ENCODE data around the gene CHST7.

Gene CHST7

DNA sequence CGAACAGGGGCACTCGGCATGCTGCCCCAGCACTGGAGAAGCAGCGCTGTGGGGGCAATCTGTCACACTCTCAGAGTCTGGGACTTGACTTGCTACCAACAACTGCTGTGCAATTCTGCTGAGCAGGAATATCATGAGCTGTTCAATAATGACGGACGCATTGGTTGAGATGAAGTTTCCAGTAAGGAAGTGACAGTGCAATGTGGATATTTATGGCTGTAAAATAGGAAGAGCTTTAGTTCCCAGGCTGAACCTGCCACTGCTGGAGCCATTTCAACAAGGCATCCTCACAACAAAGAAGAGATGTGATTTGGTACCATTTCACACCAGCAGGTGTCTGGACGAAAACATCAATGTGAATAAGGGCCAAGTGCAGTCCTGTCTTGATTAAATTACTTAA is 24.2 kb downstream of the CHST7 start:
- H3K27ac ChIP-seq: no peak overlapping the region
- no peak for TF ChIP-seq ZFX (IDR thresholded peaks at IDR 0.05; ENCODE audit: borderline replicate concordance)
- TF ChIP-seq, protein P1, sequence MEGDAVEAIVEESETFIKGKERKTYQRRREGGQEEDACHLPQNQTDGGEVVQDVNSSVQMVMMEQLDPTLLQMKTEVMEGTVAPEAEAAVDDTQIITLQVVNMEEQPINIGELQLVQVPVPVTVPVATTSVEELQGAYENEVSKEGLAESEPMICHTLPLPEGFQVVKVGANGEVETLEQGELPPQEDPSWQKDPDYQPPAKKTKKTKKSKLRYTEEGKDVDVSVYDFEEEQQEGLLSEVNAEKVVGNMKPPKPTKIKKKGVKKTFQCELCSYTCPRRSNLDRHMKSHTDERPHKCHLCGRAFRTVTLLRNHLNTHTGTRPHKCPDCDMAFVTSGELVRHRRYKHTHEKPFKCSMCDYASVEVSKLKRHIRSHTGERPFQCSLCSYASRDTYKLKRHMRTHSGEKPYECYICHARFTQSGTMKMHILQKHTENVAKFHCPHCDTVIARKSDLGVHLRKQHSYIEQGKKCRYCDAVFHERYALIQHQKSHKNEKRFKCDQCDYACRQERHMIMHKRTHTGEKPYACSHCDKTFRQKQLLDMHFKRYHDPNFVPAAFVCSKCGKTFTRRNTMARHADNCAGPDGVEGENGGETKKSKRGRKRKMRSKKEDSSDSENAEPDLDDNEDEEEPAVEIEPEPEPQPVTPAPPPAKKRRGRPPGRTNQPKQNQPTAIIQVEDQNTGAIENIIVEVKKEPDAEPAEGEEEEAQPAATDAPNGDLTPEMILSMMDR (IDR thresholded peaks at IDR 0.05): no peak

DNA sequence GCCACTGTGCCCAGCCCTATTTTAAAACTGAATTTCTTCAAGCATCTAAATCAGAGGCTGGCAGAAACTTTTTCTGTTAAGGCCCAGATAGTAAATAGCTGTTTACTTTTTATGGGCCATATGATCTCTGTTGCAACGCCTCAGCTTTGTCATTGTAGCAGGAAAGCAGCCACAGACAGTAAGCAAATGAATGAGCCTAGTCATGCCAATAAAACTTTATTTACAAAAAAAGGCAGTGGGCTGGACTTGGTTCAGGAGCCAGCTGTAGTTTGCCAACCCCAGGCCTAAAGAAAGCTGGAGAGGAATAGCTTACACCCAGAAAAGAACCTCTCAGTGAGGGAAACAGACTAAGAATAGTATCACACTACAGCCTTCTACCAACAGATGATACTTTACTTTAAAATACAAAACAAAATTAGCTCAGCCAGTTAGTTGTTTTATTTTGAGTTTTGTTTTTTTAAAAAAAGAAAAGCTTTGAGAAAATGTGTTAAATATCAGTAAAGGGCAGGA is 25.5 kb downstream of the CHST7 start:
- H3K27ac ChIP-seq: no peak overlapping the region
- TF ChIP-seq, protein P1 (IDR thresholded peaks at IDR 0.05): no peak
- TF ChIP-seq ZFX (IDR thresholded peaks at IDR 0.05; ENCODE audit: borderline replicate concordance): no peak

DNA sequence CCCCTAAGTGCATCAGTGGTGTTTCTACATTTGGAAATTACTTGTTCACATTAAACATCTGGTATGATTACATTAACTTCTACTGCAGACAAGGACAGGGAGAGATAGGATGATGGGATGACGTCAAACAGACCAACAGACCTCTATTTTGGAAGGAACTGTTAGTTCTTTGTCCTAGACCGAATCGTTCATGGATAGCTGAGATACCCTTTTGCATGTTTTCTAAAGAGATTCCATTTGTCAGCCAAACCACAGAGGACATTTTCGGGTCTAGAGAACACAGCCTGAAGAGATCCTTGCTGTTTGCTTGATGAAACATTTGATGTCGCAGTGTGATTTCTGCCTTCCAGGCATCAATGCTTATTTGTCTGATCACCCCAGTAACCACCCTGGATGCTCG is 27.7 kb downstream of the CHST7 start:
- TF ChIP-seq, protein P1 (IDR thresholded peaks at IDR 0.05): no peak
- TF ChIP-seq ZFX (IDR thresholded peaks at IDR 0.05; ENCODE audit: borderline replicate concordance): no peak
- no peak overlapping the region for H3K27ac ChIP-seq

DNA sequence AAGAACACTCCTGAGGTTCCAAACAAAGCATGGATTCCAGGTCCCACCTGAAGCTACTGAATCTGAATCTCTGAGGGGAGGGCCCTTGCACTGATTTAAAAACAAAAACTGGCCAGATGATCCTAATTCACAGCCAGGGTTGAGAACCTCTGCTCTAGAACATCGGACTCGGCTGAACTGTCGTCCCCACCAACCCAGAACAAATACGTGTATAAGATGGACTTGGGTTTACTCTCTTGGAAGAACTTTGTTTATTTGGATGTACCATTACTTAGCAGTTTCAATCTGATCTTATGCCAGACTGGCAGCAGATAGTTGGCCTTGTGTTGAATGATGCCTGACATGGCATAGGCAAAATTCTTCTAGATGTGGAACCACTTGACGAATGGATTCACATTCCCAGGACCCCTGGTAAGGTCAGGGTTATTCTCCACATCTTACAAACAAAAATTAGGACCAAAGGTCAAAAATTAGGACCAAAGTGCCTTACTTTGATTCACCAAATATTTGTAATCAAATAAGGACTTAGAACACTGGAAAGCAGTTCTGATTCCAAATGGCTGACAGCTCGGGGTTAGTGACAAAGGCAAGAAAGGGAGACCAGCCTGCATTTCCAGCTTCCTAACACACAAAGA is 29.0 kb downstream of the CHST7 start:
- H3K27ac ChIP-seq: no peak overlapping the region
- TF ChIP-seq ZFX (IDR thresholded peaks at IDR 0.05; ENCODE audit: borderline replicate concordance): no peak
- TF ChIP-seq, protein P1 (IDR thresholded peaks at IDR 0.05): no peak

DNA sequence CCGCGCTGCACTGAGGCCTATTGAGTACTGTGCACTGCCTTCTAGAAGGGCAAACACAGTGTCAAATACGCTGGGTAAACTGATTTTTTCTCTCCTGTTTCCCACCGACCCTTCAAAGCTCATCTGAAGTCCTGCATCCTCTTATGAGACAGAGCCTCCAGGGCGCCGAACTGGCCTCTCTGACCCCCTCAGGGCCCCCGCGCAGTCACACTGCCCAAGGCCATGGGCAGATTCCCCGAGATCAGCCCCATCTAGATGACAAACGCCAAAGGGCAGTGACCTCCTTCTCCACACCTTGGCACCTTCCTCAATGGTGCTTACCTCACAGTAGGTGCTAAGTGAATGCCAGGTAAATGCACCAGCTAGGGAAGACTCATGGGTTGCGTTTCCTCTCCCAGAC is 34.4 kb downstream of the CHST7 start:
- H3K27ac ChIP-seq: no peak overlapping the region
- no peak for TF ChIP-seq ZFX (IDR thresholded peaks at IDR 0.05; ENCODE audit: borderline replicate concordance)
- TF ChIP-seq, protein P1 (IDR thresholded peaks at IDR 0.05): no peak

DNA sequence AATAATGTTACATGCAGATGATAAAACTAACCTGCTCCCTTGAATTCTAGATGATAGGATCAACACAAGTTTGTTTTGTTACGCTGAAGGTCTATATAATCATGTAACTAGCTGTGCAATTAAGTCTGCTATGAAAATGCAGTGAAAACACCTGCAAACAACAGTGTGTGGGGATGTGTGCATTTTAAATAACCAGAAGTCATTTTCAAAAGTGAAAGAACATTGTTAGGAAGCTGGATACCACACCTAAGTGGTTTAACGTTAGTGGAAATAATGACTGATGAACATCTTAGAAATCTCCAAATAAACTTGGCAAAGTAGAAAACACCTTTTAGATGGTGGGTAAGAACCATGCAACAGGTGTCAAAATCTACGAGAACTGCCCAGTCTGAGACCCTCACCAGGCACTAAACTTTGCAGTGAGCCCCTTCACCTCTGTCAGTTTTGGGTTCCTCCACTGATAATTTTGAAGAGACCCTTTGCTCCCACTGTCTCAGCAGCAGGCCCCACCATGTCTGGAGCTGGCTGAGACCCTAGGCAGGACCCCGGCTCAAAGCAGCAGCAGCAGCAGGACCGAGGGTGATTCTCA is 36.6 kb downstream of the CHST7 start:
- TF ChIP-seq, protein P1 (IDR thresholded peaks at IDR 0.05): no peak
- TF ChIP-seq ZFX (IDR thresholded peaks at IDR 0.05; ENCODE audit: borderline replicate concordance): no peak
- no peak overlapping the region for H3K27ac ChIP-seq

DNA sequence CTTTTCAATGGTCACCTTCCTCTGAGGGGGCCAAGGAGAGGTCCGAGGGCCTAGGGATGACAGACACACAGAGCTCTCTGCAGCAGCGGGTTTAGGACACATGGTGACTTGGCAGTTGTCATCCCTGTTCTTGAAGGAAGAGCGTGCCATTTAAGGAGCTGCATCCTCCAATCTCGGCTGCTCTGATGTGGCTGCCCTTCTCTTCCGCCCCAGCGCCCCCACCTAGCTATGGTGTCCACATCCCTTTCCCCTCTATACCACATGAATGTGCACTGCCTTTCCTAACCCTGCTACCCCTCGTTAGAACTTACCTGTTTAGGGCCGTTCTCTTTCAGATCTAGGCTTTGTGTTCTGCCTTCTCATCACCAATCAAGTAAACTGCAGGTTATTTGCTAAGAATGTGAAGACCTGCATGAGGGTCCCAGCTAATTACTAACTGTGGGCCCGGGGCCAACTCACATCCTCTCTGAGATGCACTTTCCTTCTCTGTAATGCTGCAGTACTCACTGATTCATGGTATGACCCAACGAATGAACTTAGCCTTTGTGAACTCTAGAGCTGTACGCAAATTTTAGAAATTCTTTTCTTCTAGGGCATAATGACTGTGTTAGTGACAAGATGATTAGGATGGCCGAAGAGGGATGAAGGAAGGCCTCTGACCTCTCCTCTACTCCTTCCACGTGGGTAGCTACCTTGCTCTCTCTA is 38.2 kb downstream of the CHST7 start:
- TF ChIP-seq, protein P1 (IDR thresholded peaks at IDR 0.05): no peak
- no peak for TF ChIP-seq ZFX (IDR thresholded peaks at IDR 0.05; ENCODE audit: borderline replicate concordance)

More for the DNA sequence above, 38.2 kb downstream of the CHST7 start:
- H3K27ac ChIP-seq: no peak overlapping the region
